Measurements from ENCODE around the gene XK. TPM values are rescaled to one million over a fixed set of nuclear protein-coding genes. Genes with fewer than 3 reads are reported as not detected.
A peak's percentile ranks its signal among the peaks of the same experiment; 100 is the strongest.
"Not testable (repeated sequence)": the region's sequence is repeated elsewhere in the genome, so short reads cannot be mapped to it uniquely, and the experiment has no call there.

The XK gene, protein sequence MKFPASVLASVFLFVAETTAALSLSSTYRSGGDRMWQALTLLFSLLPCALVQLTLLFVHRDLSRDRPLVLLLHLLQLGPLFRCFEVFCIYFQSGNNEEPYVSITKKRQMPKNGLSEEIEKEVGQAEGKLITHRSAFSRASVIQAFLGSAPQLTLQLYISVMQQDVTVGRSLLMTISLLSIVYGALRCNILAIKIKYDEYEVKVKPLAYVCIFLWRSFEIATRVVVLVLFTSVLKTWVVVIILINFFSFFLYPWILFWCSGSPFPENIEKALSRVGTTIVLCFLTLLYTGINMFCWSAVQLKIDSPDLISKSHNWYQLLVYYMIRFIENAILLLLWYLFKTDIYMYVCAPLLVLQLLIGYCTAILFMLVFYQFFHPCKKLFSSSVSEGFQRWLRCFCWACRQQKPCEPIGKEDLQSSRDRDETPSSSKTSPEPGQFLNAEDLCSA
- 0.01 and 0.15 TPM in 2 replicates for polyA plus RNA-seq (2014; cell fraction: cytosol; rRNA removed)
- polyA plus RNA-seq (2014; cell fraction: nucleus; rRNA removed) = not detected in 2 replicates

DNA sequence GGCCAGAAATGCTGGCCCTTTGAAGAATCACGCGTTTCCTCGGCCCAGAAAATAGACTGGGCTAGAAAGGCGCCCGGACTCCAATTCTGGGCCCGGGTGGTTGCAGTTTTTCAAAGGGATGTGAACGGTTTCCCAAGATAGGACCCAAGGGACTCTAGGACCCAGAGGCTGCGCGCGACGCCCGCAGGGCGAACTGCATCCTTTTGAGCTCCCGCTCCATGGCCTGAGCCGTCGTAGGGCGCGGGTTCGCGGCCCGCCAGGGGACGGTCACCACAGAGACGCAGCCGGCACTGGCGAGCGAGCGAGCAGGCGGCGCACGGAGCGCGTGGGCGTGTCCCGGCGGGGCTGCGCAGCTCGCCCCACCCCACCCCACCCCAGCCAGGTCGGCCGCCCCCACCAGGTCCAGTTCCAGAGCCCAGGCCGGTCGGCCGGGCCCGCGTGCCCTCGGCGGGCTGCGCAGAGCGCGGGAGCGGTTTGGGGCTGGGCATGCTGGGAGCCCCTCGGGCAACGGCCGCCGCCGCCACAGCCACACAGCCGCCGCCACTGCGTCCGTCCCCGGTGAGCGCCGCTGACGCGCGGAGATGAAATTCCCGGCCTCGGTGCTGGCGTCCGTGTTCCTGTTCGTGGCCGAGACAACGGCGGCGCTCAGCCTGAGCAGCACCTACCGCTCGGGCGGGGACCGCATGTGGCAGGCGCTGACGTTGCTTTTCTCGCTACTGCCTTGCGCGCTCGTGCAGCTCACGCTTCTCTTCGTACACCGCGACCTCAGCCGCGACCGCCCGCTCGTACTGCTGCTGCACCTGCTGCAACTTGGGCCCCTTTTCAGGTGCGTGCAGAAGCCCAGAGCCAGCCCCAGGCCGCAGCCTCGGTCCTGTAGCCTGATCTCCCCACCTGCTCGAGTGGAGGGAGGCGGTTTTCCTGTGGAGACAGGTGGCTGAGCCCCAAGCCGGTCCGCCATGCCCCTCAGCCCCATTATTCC, at the start of gene XK:
Gene XK (plus strand): TSS at position 411 of the 979 bp plus-strand sequence. CDS start 171 bp downstream, at position 582.
- peak; percentile 1 for DNase-seq (ENCODE audit: low spot score)

DNA sequence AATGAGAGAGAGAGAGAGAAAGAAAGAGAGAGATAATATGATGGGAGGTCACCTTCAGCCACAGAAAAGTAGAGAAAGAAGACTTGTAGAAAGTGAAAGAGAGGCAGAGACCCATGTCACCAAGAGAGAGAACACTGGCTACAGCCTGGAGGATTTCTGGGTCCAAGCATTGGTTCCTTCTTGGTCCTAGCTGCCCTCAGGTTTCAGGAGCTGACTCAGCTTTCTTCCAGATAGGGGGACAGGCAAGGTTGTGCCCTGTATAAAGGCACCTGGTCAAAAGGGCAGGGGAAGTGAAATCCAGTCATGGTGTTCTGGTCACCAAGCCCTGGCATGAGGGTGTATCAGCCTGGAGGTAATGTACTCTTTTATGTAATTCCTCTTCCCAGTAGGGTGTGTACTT, 47.5 kb upstream of the XK start:
- DNase-seq (ENCODE audit: low spot score) = no peak

DNA sequence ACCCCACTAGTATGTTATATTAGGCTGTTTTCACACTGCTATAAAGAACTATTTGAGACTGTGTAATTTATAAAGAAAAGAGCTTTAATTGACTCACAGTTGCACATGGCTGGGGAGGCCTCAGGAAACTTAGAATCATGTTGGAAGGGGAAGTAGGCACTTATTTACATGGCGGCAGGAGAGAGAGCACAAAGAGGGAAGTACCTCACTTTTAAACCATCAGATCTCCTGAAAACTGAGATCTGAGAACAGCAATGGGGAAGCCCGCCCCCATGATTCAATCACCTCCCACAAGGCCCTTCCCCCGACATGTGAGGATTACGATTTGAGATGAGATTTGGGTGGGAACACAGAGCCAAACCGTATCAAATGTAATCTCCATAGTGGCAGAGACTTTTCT, 45.4 kb upstream of the XK start:
- no peak for DNase-seq (ENCODE audit: low spot score)

DNA sequence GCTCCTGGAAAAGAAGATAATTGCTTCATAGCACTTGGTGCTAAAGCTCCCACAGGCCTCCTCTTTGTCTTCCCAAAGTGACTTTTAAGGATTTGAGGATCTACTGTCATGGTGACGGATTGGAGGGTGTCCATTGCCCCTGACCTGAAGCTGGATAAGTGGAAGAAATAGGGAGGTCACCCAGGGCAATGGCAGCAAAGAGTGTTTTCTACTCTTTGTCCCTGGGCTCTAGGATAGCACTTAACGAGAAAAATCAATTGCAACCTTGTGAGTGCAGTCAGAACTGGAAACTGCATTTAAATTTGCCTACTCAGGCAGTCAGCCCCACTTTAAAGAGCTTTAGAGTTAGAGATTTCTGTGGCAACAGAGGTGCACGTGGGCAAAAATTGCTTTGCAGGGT, 43.7 kb upstream of the XK start:
- no peak for DNase-seq (ENCODE audit: low spot score)

DNA sequence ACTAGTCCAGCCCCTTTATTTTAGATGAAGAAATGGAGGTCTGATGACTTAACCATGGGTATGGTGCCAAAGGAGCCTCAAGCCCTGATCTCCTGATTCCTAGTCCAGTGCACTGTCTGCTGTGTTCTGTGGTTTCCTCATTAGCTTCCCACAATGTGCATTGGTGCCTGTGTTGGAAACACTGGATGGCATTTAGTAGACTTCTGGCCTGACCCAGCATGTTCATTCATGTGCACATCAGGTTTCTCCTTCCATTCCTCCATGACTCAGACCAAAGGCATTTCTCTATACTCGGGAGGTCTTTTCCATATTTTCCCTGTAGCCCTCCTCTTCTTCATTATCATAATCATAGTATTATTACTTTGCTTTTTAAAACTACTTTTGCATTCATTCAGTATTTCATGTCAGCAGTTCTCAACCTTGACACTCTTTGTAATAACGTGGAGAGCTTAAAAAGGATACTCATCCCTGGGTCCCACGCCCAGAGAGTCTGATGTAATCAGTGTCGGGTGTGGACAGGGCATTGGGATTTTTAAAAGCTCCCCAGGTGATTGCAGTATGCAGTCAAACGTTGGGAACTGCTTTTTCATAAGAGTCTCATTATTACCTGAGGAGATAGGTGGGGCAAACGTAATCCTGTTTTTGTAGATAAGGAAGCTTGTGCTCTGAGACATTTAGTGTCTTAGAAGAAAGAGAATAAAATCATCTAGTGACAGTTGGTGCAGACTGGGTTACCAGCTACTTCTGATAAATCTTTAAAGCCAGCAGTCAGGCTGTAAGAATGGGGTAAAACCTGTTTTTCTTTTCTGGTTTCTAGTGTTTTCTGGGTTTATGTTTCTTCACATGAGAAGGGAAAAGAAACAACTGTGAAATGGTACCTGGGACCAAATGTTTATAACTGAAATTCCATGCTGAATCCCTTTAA, 40.9 kb upstream of the XK start:
- DNase-seq (ENCODE audit: low spot score) = no peak

DNA sequence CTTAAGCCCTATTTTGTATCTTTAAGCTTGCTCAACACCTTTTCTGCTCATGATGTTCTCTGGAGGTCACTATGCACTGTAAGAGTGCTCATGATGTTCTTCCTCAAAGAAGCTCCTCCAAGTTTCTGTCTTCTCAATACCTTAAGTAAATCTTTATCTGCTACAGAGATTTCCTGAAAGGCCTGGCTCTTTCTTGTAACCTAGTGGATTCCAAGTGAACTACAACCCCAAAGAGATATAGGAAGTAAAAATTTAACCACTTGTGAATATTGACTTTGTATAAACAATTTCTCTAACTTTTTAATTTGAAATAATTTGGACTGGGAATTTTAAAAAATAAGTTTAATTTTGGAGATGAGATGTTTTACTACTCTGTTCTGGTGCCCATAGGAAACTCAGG, 39.3 kb upstream of the XK start:
- no peak for DNase-seq (ENCODE audit: low spot score)

DNA sequence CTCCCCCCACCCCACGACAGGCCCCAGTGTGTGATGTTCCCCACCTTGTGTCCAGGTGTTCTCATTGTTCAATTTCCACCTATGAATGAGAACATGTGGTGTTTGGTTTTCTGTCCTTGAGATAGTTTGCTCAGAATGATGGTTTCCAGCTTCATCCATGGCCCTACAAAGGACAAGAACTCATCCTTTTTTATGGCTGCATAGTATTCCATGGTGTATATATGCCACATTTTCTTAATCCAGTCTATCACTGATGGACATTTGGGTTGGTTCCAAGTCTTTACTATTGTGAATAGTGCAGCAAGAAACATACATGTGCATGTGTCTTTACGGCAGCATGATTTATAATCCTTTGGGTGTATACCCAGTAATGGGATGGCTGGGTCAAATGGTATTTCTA, 34.7 kb upstream of the XK start:
- DNase-seq (ENCODE audit: low spot score) = not testable (repeated sequence)

DNA sequence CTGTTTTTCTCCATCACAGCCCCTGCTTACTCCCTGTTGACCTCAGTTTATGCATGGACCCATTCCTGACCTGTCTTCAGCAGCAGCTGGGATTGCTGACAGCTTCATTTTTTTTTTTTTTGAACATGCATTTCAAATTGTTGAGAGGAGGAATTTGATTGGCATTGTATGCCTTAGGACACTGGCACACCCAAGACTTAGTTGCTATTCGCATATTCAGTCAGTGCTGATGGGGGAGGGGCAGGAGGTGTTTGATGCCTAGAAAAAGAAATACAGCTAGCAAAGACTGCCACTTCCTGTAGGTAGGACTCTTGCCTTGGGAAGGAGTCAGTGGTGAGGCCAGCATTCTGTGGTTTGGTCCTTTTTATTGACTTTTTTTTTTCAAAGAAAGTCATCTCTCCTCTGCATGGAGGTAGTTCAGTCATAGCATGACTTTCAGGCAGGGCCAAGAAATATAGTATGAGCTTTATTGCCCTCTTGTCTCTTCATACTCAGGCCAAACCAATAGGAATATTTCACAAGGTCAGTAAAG, 33.6 kb upstream of the XK start:
- no peak for DNase-seq (ENCODE audit: low spot score)

DNA sequence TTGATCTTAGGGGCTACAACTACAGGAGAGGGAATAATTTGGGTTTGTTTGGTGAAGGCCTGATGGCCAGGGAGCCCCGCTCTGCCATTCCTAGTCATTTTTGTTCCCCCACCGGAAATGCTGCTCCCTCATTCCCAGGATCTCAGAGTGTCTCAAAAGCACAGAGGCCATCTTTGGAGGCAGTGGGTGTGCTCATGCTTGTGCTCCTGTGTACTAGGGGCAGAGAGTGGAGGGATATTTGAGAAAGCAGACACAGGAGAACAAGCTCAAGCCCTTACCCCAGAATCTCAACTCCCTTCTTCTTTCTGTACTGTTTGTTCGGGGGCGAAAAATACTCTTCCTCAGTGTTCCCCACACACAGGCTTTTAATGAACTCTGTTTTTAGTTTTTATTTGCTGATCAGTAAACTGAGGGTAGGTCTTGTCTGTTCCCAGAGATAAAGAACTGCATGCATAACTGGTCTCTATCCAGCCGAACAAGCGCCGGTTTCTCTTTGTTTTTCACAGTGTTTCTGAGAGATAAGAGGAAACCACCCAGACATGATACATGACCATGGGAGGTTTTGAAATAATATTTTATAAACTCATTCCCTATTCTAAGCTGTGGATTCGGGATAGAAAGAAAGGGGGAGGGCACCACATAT, 32.9 kb upstream of the XK start:
- no peak for DNase-seq (ENCODE audit: low spot score)

DNA sequence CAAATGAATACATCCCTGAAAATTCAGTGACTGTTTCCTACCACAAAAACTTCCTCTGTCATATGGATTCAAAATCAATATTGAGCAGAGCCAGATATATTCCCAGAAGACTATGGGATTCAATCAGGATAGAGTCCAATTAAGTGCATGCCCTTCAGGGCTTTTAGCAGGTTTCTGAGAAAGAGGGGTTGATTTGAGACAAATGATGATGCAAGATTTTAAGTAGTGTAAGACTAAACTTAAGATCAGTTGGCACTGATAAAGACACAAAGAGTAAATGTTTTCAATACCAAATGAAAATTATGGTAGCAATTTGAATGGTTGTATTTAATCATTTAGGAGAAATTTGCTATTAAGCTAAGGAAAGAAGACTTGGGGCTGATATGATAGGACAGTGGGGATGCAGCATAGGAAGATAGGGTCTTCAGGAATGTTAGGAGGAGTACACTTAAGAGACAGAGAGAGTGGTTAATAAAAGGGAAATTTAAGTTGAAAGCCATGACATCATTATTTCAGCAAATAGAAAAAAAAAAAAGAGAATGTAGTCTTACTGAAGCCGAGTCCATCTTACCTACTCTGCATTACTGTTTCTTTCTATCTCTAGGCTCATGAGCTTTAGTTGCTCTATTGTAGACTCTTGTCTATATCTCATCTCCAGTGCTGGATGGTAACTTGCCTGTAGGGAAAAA, 32.0 kb upstream of the XK start:
- DNase-seq (ENCODE audit: low spot score) = no peak

DNA sequence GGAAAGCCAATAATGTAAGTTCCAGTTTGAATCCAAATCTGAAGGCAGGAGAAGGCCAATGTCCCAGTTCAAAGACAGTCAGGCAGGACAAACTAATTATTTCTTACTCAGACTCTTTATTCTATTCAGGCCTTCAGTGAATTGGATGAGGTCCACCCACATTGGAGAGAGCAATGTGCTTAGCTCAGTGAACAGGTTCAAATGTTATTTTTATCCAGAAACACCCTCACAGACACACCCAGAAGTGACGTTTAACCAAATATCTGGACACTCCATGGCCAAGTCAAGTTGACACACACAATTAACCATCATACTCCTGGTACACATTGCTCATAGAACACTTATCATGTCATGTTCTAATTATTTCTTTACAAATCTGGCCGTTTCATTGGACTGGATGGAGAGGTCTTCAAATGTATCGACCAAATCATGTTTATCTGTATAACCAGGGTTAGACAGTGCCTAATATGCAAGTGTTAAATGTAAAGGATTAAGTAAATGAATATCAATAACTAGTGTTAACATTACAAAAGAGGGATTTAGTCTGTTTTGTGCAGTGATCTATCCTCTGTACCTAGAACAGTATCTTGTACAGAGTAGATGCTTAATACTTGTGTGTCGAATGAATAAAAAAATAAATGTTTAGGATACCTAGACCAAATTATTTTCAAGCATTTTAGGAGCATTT, 27.1 kb upstream of the XK start:
- no peak for DNase-seq (ENCODE audit: low spot score)

DNA sequence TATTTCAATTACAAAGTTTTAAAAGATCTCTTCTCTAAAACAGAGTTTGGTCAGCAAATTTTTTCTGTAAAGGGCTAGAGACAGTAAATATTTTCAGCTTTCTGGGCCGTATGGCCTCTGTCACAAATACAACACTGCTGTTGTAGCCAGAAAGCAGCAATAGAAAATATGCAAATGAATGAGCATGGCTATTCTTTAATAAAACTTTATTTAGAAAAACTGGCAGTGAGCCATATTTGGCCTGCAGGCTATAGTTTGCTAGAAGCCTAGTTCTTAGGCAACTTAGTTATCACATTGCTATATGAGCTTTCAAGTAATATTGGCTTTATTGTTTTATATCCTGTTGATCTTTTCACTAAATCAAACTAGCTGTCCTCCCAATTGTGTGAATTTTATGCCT, 26.5 kb upstream of the XK start:
- no peak for DNase-seq (ENCODE audit: low spot score)

DNA sequence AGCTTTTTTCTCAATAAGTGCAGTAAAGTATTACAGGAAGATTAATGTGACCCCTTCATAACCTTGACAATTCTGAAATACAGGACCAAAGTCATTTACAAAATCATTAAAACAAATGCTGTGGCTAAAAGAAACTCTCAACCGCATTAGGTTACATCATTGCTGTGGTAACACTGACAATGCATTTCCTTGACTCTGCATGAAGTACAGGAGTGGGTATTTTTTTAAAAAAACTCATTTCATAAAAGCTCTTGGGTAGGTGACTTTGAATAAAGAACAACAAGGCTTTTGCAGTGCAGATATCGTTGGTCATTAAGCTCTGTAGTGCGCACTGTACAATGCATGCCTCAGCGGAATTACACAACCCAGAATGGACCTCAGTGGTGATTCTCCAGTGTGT, 23.4 kb upstream of the XK start:
- no peak for DNase-seq (ENCODE audit: low spot score)

DNA sequence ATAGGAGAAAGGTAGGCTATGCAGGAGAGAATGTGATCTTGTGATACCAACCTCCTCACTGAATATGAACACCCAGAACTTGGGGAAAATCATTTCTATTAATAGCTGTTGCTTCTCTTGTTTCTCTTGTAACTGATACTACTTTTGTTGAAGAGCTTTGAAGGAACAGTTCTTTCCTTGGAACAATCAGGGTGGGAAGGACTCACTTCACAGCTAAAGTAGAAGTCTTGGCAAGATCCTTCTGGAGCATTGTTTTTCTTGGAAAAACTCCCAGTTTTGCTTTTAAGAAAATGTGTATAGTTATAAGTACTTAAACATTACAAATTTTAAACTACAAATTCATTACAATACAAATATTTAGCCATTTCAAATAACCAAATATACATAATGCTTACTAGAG, 19.1 kb upstream of the XK start:
- DNase-seq (ENCODE audit: low spot score) = no peak

DNA sequence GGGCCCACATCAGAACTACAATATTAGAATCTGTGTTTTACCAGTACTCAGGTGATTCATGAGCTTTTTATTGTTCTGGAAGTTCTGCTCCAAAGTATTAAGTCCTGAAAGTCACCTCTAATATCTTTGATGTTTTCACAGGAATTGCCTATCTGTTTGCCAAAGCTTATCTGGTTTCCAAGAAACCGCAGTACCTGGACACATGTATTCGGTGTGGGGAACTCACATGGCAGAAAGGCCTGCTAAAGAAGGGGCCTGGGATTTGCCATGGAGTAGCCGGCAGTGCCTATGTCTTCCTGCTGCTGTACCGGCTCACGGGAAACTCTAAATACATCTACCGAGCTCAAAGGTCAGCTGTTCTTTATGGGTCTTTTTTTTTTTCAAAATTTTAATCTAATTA, 18.4 kb upstream of the XK start:
- DNase-seq (ENCODE audit: low spot score) = no peak

DNA sequence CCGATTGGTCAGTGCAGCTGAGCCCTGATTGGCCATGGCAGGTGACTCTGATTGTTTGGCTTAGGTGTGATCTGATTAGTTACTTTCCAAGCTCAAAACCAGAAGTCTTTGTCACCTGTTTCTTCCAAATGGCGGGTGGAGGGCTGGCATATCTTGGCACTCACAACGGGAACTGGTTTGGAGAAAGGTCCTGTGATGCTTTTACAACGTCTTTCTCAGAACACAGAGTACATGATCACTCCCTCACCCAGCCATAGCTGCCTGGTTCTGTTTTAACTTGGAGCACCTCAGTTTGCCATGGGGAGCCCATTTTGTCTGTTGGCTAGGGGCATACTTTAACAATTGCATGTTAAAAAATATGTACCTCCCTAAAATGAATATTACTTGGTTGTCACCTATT, 13.0 kb upstream of the XK start:
- DNase-seq (ENCODE audit: low spot score) = no peak

DNA sequence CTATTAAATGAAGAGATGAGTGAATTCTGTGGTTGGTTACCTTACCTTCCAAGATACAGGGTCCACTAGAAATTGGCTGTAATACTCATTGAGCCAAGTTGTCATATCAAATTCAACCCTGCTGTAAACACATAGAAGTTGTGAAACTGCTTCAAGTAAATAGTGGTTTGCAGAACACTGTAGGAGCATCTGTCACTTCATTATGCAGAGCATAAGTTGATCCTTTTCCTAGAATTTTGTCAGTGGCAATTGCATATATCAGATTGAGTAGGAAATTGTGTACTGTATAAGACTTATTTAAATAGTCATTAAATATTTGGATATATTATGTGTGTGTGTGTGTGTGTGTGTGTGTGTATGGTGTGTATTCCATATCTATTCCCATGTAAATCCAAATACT, 8.8 kb upstream of the XK start:
- DNase-seq (ENCODE audit: low spot score) = no peak

DNA sequence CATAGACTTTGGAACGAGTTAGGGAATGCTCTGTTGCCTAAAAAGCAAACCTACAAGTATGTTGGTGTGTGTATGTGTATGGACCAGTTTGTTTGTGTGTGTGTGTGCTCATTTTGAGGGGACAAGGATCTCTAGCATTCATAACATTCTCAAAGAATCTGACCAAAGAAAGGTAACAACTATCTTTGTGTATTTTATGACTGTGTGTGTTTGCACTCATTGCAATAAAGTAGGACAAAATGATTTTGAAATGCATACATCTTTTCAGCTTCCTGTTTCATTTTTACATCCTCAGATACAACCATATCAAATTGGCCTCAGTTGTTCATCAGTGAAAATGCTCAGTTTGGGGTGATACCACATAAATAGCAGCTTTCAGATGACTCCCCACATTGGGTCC, 8.3 kb upstream of the XK start:
- no peak for DNase-seq (ENCODE audit: low spot score)

DNA sequence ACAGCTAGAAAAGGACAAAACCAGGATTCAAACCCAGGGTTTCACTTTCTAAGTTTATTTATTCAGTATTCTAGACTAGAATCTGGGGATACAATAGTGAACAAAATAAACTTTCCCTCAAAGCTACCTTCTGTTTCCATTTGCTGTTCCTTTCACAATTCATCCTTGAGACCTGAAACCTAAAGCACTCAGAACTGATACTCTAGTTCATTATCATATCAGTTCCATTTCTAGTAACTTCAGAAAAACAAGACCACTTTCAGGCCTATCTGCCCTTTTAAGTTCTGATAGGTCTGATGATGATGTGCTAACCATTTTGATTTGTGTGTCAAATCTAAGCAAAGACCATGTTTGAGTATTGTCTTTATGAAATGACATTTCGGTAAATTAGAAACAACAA, 7.8 kb upstream of the XK start:
- no peak for DNase-seq (ENCODE audit: low spot score)
